IMR-90 (cell line): ENCODE measurements around the gene FAM174B.

Experiments used
- CHD1 ChIP-seq: IDR thresholded peaks from 2 replicates; pipeline ENCODE4 v1.6.1; 2012; ENCODE audit warnings: low read depth, low read length, improper control_type of control experiment
- FOS ChIP-seq: fragments of 150-350 bp; IDR thresholded peaks from 2 replicates; pipeline ENCODE4 v1.6.1; 2016; ENCODE audit warnings: low read depth, low read length
- MAFK ChIP-seq: IDR thresholded peaks from 2 replicates; pipeline ENCODE4 v1.6.1; 2012; ENCODE audit warnings: low read depth, low read length, improper control_type of control experiment
- MAZ ChIP-seq: IDR thresholded peaks from 2 replicates; pipeline ENCODE4 v1.6.1; 2012; ENCODE audit warnings: low read depth, mild to moderate bottlenecking, low read length, improper control_type of control experiment, moderate library complexity, borderline replicate concordance
- MXI1 ChIP-seq: IDR thresholded peaks from 2 replicates; pipeline ENCODE4 v1.6.1; 2012; ENCODE audit warnings: low read depth, mild to moderate bottlenecking, low read length, moderate library complexity, borderline replicate concordance
- POLR2A ChIP-seq: IDR thresholded peaks from 2 replicates; pipeline ENCODE4 v1.6.1; 2012; ENCODE audit warnings: mild to moderate bottlenecking, low read depth, low read length
- RCOR1 ChIP-seq: IDR thresholded peaks from 2 replicates; pipeline ENCODE4 v1.6.1; 2012; ENCODE audit warnings: mild to moderate bottlenecking, low read length, improper control_type of control experiment; ENCODE audit not compliant: insufficient replicate concordance
- RFX5 ChIP-seq: IDR thresholded peaks from 2 replicates; pipeline ENCODE4 v1.8.0; 2012; ENCODE audit warnings: low read depth, mild to moderate bottlenecking, low read length, moderate library complexity
- SMC3 ChIP-seq: fragments of 150-350 bp; IDR thresholded peaks from 2 replicates; pipeline ENCODE4 v1.6.1; 2016; ENCODE audit warnings: low read depth, mild to moderate bottlenecking, antibody characterized with exemption, low read length, moderate library complexity
- TF ChIP-seq, protein P1 (sequence below): conservative IDR thresholded peaks from 2 replicates; pipeline ENCODE4 v1.5.1; 2012; ENCODE audit warnings: mild to moderate bottlenecking, low read depth, low read length, improper control_type of control experiment
- TF ChIP-seq, protein P2 (sequence below): fragments of 150-350 bp; IDR thresholded peaks from 2 replicates; pipeline ENCODE4 v1.6.1; 2017; ENCODE audit warnings: mild to moderate bottlenecking, antibody characterized with exemption, low read length, low read depth

DNA sequence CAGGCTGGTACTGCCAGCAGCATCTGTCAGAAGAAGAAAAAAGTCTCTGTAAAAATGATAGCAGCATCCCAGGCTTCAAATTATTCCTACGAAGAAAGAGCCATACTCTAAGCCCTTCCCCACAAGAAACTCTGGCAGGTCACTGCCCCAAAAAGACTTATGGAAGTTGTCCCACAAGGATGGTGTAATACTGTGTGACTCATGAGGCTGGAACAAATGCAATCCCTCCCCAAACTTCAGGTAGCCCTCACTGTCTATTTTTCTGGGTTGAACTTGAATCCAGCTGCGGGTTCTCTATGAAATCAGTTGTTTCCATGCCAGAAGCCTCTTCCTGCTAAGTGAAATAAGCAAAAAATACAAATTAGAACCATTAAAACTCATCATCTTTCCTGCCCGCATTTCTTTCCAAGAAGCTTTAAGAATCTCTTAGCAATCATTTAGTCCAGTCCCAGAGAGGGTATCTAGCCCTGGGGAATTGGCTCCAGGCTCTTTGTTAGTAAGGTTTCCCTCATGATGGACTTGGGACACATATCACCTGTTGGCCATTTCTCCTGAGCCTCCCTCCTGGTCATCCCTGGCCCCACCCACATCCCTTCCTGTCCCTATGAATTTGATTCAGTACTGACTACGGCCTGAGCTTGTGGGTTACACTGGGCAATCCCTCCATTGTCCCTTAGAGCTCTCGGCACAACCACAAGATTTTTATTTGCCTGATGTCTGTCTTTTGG lies 51.7 kb downstream of the FAM174B start:
- no peak for TF ChIP-seq RCOR1
- no peak for TF ChIP-seq SMC3
- TF ChIP-seq, protein P1, sequence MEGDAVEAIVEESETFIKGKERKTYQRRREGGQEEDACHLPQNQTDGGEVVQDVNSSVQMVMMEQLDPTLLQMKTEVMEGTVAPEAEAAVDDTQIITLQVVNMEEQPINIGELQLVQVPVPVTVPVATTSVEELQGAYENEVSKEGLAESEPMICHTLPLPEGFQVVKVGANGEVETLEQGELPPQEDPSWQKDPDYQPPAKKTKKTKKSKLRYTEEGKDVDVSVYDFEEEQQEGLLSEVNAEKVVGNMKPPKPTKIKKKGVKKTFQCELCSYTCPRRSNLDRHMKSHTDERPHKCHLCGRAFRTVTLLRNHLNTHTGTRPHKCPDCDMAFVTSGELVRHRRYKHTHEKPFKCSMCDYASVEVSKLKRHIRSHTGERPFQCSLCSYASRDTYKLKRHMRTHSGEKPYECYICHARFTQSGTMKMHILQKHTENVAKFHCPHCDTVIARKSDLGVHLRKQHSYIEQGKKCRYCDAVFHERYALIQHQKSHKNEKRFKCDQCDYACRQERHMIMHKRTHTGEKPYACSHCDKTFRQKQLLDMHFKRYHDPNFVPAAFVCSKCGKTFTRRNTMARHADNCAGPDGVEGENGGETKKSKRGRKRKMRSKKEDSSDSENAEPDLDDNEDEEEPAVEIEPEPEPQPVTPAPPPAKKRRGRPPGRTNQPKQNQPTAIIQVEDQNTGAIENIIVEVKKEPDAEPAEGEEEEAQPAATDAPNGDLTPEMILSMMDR, result no peak
- no peak for TF ChIP-seq MAFK
- no peak for TF ChIP-seq FOS
- TF ChIP-seq CHD1, result no peak
- no peak for TF ChIP-seq POLR2A
- TF ChIP-seq MAZ, result no peak
- no peak for TF ChIP-seq MXI1
- TF ChIP-seq, protein P2, sequence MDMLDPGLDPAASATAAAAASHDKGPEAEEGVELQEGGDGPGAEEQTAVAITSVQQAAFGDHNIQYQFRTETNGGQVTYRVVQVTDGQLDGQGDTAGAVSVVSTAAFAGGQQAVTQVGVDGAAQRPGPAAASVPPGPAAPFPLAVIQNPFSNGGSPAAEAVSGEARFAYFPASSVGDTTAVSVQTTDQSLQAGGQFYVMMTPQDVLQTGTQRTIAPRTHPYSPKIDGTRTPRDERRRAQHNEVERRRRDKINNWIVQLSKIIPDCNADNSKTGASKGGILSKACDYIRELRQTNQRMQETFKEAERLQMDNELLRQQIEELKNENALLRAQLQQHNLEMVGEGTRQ, result no peak
- TF ChIP-seq RFX5, result no peak
